Vagina (tissue), 2 donors: Measurements from ENCODE around the gene KATNAL1.

Experiments
- CTCF ChIP-seq, 3 experiments: fragments of 450-650 bp in 2 of 3; fragments of 200-600 bp in 1 of 3; sonication (generic) in 1 of 3; IDR thresholded peaks; one replicate each; pipeline ENCODE4 v1.5.1; 2017 to 2019; ENCODE audit warnings: antibody characterized with exemption in 3 of 3, mild to moderate bottlenecking in 2 of 3, moderate library complexity in 2 of 3
- POLR2A ChIP-seq, 2 donors: fragments of 450-650 bp; IDR thresholded peaks; one replicate each; pipeline ENCODE4 v1.6.1; 2017; ENCODE audit warnings: antibody characterized with exemption in 2 of 2, mild to moderate bottlenecking in 2 of 2, moderate library complexity in 2 of 2

GRCh38 chr13:30158774-30159445 is 148.4 kb downstream of the KATNAL1 start:
- peak in 2 of 3 experiments; percentile 2 to 25 for TF ChIP-seq CTCF (IDR thresholded peaks at IDR 0.05)
- TF ChIP-seq POLR2A (IDR thresholded peaks at IDR 0.05), result no peak
